Measurements from ENCODE around the gene TK1.

Gene TK1

GRCh38 chr17:78144736-78145641 is 41.9 kb downstream of the TK1 start:
- no CpG with 5 or more reads among the region's 18 CpGs for WGBS, 2 donors (ENCODE audit: extremely low coverage in 2 of 2, insufficient read length in 2 of 2, insufficient replicate concordance in 1 of 2)
- H4K8ac ChIP-seq (ENCODE audit: low read depth, low read length), result no peak overlapping the region
- H3K4ac ChIP-seq (ENCODE audit: low read length), result no peak overlapping the region
- H2AFZ ChIP-seq (ENCODE audit: low read length), result no peak overlapping the region
- DNase-seq (ENCODE audit: low spot score), result no peak
- H2BK15ac ChIP-seq (ENCODE audit: low read length), result peak overlapping the region; percentile 99
- H3K27ac ChIP-seq (replicated peaks; ENCODE audit: low read length), result no peak overlapping the region
- H3K9ac ChIP-seq (ENCODE audit: low read depth, low read length, poor library complexity), result no peak overlapping the region
- H2BK12ac ChIP-seq (ENCODE audit: low read length), result peak overlapping the region; percentile 84
- H4K91ac ChIP-seq (ENCODE audit: low read depth, low read length, poor library complexity), result no peak overlapping the region
- H3K4me1 ChIP-seq (ENCODE audit: control insufficient read depth in 2 of 2, insufficient read depth in 1 of 2, low read depth in 1 of 2, low read length in 2 of 2), result peaks cover 3 to 6% of the 10 kb centered on the region in 2 donors
- H3K27me3 ChIP-seq (ENCODE audit: control insufficient read depth in 3 of 3, insufficient read depth in 3 of 3, low read depth in 1 of 3, low read length in 3 of 3), result peaks cover 0 to 52% (median 3%) of the 10 kb centered on the region in 3 experiments
- H2AK5ac ChIP-seq (ENCODE audit: low read depth, low read length), result peak overlapping the region; percentile 94
- peak overlapping the region; percentile 99 for H2BK120ac ChIP-seq (ENCODE audit: low read depth, low read length)
- H3K36me3 ChIP-seq (replicated peaks in 1 of 2; ENCODE audit: control insufficient read depth in 2 of 2, insufficient read depth in 2 of 2, low read length in 2 of 2), result no peaks in the 10 kb centered on the region
- no peak overlapping the region for H3K4me2 ChIP-seq (ENCODE audit: insufficient read depth, low read length, poor library complexity, severe bottlenecking)
- peak overlapping the region; percentile 89 for H3K23ac ChIP-seq (ENCODE audit: low read depth, low read length, poor library complexity)
- peak overlapping the region; percentile 66 for H2BK5ac ChIP-seq (ENCODE audit: low read length)
- peak overlapping the region; percentile 85 for H3K18ac ChIP-seq (ENCODE audit: low read length)
- H3K9me3 ChIP-seq (replicated peaks in 1 of 2; ENCODE audit: control insufficient read depth in 2 of 2, insufficient read depth in 1 of 2, low read depth in 1 of 2, low read length in 2 of 2), result peaks cover 0 to 2% of the 10 kb centered on the region in 2 donors
- peaks cover 2% of the 10 kb centered on the region for H3K79me1 ChIP-seq (ENCODE audit: low read depth, low read length)
- H3K4me3 ChIP-seq (ENCODE audit: low read length in 2 of 2), result no peak overlapping the region
- H3K14ac ChIP-seq (ENCODE audit: low read length), result peak overlapping the region; percentile 71

DNA sequence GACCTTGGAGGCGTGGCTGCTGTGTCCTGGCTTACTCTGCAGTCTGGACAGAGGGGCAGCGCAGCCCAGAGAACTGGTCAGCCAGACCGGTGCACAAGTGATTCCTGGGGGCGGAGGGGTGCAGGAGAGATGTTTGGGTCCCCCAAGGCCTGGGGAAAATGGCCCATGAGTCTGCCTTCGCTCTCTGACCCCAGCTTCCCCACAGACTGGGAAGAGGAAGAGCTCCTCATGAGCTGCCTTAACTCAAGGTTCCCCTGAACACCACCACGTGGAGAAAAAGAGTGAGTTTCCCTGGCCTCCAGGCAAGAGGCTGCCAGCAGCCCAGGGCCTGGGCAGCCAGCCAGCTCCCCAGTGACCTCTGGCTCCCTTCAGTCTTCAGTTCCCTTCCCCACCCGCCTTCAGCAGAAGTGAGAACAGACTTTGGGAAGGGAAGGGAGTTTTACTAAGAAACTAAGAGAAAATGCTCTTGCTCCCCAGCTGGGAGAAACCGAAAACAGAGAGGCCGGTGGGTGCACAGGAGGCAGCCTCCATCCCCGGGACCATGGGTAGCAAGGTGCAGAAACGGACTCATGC is 42.6 kb downstream of the TK1 start:
- H3K4me1 ChIP-seq (ENCODE audit: control insufficient read depth in 2 of 2, insufficient read depth in 1 of 2, low read depth in 1 of 2, low read length in 2 of 2), result peaks cover 3 to 6% of the 10 kb centered on the region in 2 donors
- no peak overlapping the region for H2BK5ac ChIP-seq (ENCODE audit: low read length)
- peak overlapping the region; percentile 94 for H2AK5ac ChIP-seq (ENCODE audit: low read depth, low read length)
- no peak overlapping the region for H3K4me3 ChIP-seq (ENCODE audit: low read length in 2 of 2)
- no peak overlapping the region for H3K4me2 ChIP-seq (ENCODE audit: insufficient read depth, low read length, poor library complexity, severe bottlenecking)
- no peak overlapping the region for H3K14ac ChIP-seq (ENCODE audit: low read length)
- H4K8ac ChIP-seq (ENCODE audit: low read depth, low read length), result no peak overlapping the region
- peak overlapping the region; percentile 99 for H2BK15ac ChIP-seq (ENCODE audit: low read length)
- no CpG with 5 or more reads among the region's 11 CpGs for WGBS, 2 donors (ENCODE audit: extremely low coverage in 2 of 2, insufficient read length in 2 of 2, insufficient replicate concordance in 1 of 2)
- no peak for DNase-seq (ENCODE audit: low spot score)
- peaks cover 0 to 2% of the 10 kb centered on the region in 2 donors for H3K9me3 ChIP-seq (replicated peaks in 1 of 2; ENCODE audit: control insufficient read depth in 2 of 2, insufficient read depth in 1 of 2, low read depth in 1 of 2, low read length in 2 of 2)
- H3K27me3 ChIP-seq (ENCODE audit: control insufficient read depth in 3 of 3, insufficient read depth in 3 of 3, low read depth in 1 of 3, low read length in 3 of 3), result peaks cover 0 to 52% (median 3%) of the 10 kb centered on the region in 3 experiments
- no peak overlapping the region for H2BK12ac ChIP-seq (ENCODE audit: low read length)
- H3K27ac ChIP-seq (replicated peaks; ENCODE audit: low read length), result no peak overlapping the region
- H3K18ac ChIP-seq (ENCODE audit: low read length), result peak overlapping the region; percentile 71
- H2BK120ac ChIP-seq (ENCODE audit: low read depth, low read length), result peak overlapping the region; percentile 99
- no peak overlapping the region for H3K4ac ChIP-seq (ENCODE audit: low read length)
- H2AFZ ChIP-seq (ENCODE audit: low read length), result no peak overlapping the region
- peaks cover 2% of the 10 kb centered on the region for H3K79me1 ChIP-seq (ENCODE audit: low read depth, low read length)
- H3K23ac ChIP-seq (ENCODE audit: low read depth, low read length, poor library complexity), result peak overlapping the region; percentile 89
- H3K36me3 ChIP-seq (replicated peaks in 1 of 2; ENCODE audit: control insufficient read depth in 2 of 2, insufficient read depth in 2 of 2, low read length in 2 of 2), result no peaks in the 10 kb centered on the region
- H4K91ac ChIP-seq (ENCODE audit: low read depth, low read length, poor library complexity), result no peak overlapping the region
- no peak overlapping the region for H3K9ac ChIP-seq (ENCODE audit: low read depth, low read length, poor library complexity)

GRCh38 chr17:78143214-78144146 is 43.4 kb downstream of the TK1 start:
- H3K4me1 ChIP-seq (ENCODE audit: control insufficient read depth in 2 of 2, insufficient read depth in 1 of 2, low read depth in 1 of 2, low read length in 2 of 2), result peaks cover 3 to 6% of the 10 kb centered on the region in 2 donors
- H3K23ac ChIP-seq (ENCODE audit: low read depth, low read length, poor library complexity), result no peak overlapping the region
- H2BK5ac ChIP-seq (ENCODE audit: low read length), result no peak overlapping the region
- H2AFZ ChIP-seq (ENCODE audit: low read length), result no peak overlapping the region
- H3K4me3 ChIP-seq (ENCODE audit: low read length in 2 of 2), result no peak overlapping the region
- H2AK5ac ChIP-seq (ENCODE audit: low read depth, low read length), result no peak overlapping the region
- H3K14ac ChIP-seq (ENCODE audit: low read length), result no peak overlapping the region
- DNase-seq (ENCODE audit: low spot score), result no peak
- no peak overlapping the region for H4K91ac ChIP-seq (ENCODE audit: low read depth, low read length, poor library complexity)
- WGBS, 2 donors (ENCODE audit: extremely low coverage in 2 of 2, insufficient read length in 2 of 2, insufficient replicate concordance in 1 of 2), result no CpG with 5 or more reads among the region's 21 CpGs
- no peak overlapping the region for H3K4me2 ChIP-seq (ENCODE audit: insufficient read depth, low read length, poor library complexity, severe bottlenecking)
- H3K18ac ChIP-seq (ENCODE audit: low read length), result no peak overlapping the region
- peaks cover 0 to 50% (median 3%) of the 10 kb centered on the region in 3 experiments for H3K27me3 ChIP-seq (ENCODE audit: control insufficient read depth in 3 of 3, insufficient read depth in 3 of 3, low read depth in 1 of 3, low read length in 3 of 3)
- peak overlapping the region; percentile 19 for H2BK15ac ChIP-seq (ENCODE audit: low read length)
- H3K27ac ChIP-seq (replicated peaks; ENCODE audit: low read length), result no peak overlapping the region
- no peak overlapping the region for H3K9ac ChIP-seq (ENCODE audit: low read depth, low read length, poor library complexity)
- no peak overlapping the region for H2BK120ac ChIP-seq (ENCODE audit: low read depth, low read length)
- H4K8ac ChIP-seq (ENCODE audit: low read depth, low read length), result no peak overlapping the region
- peaks cover 0 to 2% of the 10 kb centered on the region in 2 donors for H3K9me3 ChIP-seq (replicated peaks in 1 of 2; ENCODE audit: control insufficient read depth in 2 of 2, insufficient read depth in 1 of 2, low read depth in 1 of 2, low read length in 2 of 2)
- no peak overlapping the region for H2BK12ac ChIP-seq (ENCODE audit: low read length)
- H3K79me1 ChIP-seq (ENCODE audit: low read depth, low read length), result peaks cover 2% of the 10 kb centered on the region
- no peak overlapping the region for H3K4ac ChIP-seq (ENCODE audit: low read length)
- no peaks in the 10 kb centered on the region for H3K36me3 ChIP-seq (replicated peaks in 1 of 2; ENCODE audit: control insufficient read depth in 2 of 2, insufficient read depth in 2 of 2, low read length in 2 of 2)
